Prostate gland (tissue), 2 donors: ENCODE results near the gene LRRC59.

Experiments
- CTCF ChIP-seq, 4 experiments: fragments of 200-600 bp in 2 of 4; fragments of 450-650 bp in 2 of 4; sonication (generic) in 2 of 4; IDR thresholded peaks; 1 replicate in 3 of 4; 2 replicates in 1 of 4; pipeline ENCODE4 v1.5.1; 2016 to 2019; ENCODE audit warnings: antibody characterized with exemption in 4 of 4, mild to moderate bottlenecking in 2 of 4, moderate library complexity in 2 of 4
- POLR2A ChIP-seq: fragments of 450-650 bp; IDR thresholded peaks from one replicate; pipeline ENCODE4 v1.6.1; 2016; ENCODE audit warnings: antibody characterized with exemption, mild to moderate bottlenecking

DNA sequence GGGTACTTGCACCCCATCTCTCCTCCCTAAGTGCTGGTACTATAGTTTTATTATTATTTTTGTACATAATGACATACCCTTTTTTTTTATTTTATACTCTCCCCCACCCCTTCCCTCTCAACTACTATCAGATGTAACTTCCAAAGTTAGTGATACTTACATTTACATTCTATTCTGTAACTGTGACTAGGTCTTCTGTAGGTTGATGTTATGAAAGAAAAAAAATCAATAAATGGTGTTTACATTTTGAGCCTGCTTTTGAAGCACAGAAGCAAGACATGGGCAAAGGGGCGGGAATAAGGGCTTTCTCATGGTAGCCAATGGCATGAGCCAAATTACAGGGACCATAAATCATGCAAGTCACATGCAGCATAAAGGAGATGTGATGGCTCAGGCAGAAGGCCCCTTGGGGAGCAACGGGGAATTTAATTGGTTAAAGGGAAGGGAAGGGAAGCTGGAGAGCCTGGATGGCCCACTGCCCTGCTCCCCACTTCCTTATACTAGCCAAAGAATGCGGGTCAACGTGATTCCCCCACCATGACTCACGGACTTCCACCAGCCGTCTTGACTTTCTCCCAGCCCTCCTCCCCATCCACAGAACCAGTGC, 26.3 kb upstream of the LRRC59 start:
- TF ChIP-seq POLR2A (no peak), CTCF (IDR thresholded peaks at IDR 0.05) (no peak)
